ENCODE measurements around the gene ATXN10. TPM values are rescaled to one million over a fixed set of nuclear protein-coding genes. Genes with fewer than 3 reads are reported as not detected.

The ATXN10 gene
- total RNA-seq, 1 experiment from 2014 or later = 303 TPM

GRCh38 chr22:45698094-45698493 lies 26.5 kb downstream of the ATXN10 start:
- H4K20me1 ChIP-seq (ENCODE audit: insufficient read depth) = 0 out of 2 replicates have a peak, but pooled peaks cover 4% of the 10 kb centered on the region
- no TSS peak for BruUV-seq (replicated peaks)
- no peak for DNase-seq
- H3K9me3 ChIP-seq (ENCODE audit: insufficient read depth, low read depth) = no peaks in the 10 kb centered on the region
- intact Hi-C loops (cut with micrococcal nuclease; ENCODE audit: unreplicated experiment) = no loop called here
- H3F3A ChIP-seq (ENCODE audit: insufficient read depth, low read depth) = peaks cover 52% of the 10 kb centered on the region
- H3K27ac ChIP-seq = no peak overlapping the region
- CTCF ChIA-PET = no interaction called here
- POLR2A ChIA-PET (ENCODE audit: unreplicated experiment) = no interaction called here
- no peak overlapping the region for H3K4me2 ChIP-seq
- no peaks in the 10 kb centered on the region for H3K27me3 ChIP-seq (ENCODE audit: insufficient read depth, low read depth)
- H3K36me3 ChIP-seq (ENCODE audit: low read depth) = peaks cover 75% of the 10 kb centered on the region
- no peaks in the 10 kb centered on the region for H3K9me2 ChIP-seq (ENCODE audit: insufficient read depth)
- H3K4me1 ChIP-seq (replicated peaks; ENCODE audit: insufficient read depth) = peaks cover 11% of the 10 kb centered on the region
- peaks cover 78% of the 10 kb centered on the region for H3K79me2 ChIP-seq (ENCODE audit: low read depth)
- H2AFZ ChIP-seq = no peak overlapping the region
- TF ChIP-seq CTCF (conservative IDR thresholded peaks at IDR 0.05) (no peak), EZH2 (IDR thresholded peaks at IDR 0.05; ENCODE audit: low read depth) (no peak)
- no peak overlapping the region for H3K4me3 ChIP-seq

- TF ChIP-seq EZH2 (IDR thresholded peaks at IDR 0.05; ENCODE audit: low read depth) (no peak), CTCF (conservative IDR thresholded peaks at IDR 0.05) (no peak)
- 0 out of 2 replicates have a peak overlapping the region, but pooled peaks have one; percentile 5 for H3K27ac ChIP-seq
- intact Hi-C loops (cut with micrococcal nuclease; ENCODE audit: unreplicated experiment) = no loop called here
- H3K36me3 ChIP-seq (ENCODE audit: low read depth) = peaks cover 81% of the 10 kb centered on the region
- H3K79me2 ChIP-seq (ENCODE audit: low read depth) = peaks cover 80% of the 10 kb centered on the region
- no peaks in the 10 kb centered on the region; the same call in 1 of the 2 replicates for H3K4me1 ChIP-seq (replicated peaks; ENCODE audit: insufficient read depth)
- H3K4me2 ChIP-seq = no peak overlapping the region
- no TSS peak for BruUV-seq (replicated peaks)
- no peak overlapping the region for H2AFZ ChIP-seq
- ChIA-PET CTCF (no interaction called here), POLR2A (ENCODE audit: unreplicated experiment) (interaction anchor here (0.7 kb wide), 1 partner anchor 30 kb away, joined by 3 read pairs; no protein-coding TSS in a partner anchor)
- H3K27me3 ChIP-seq (ENCODE audit: insufficient read depth, low read depth) = no peaks in the 10 kb centered on the region
- 0 out of 2 replicates have a peak, but pooled peaks cover 4% of the 10 kb centered on the region for H4K20me1 ChIP-seq (ENCODE audit: insufficient read depth)
- no peaks in the 10 kb centered on the region for H3K9me2 ChIP-seq (ENCODE audit: insufficient read depth)
- H3K4me3 ChIP-seq = no peak overlapping the region
- DNase-seq = no peak
- peaks cover 37% of the 10 kb centered on the region for H3F3A ChIP-seq (ENCODE audit: insufficient read depth, low read depth)
- no peaks in the 10 kb centered on the region for H3K9me3 ChIP-seq (ENCODE audit: insufficient read depth, low read depth)
Measured at GRCh38 chr22:45702981-45703380, 31.3 kb downstream of the ATXN10 start.

GRCh38 chr22:45703758-45704157 lies 32.1 kb downstream of the ATXN10 start:
- DNase-seq = no peak

More at GRCh38 chr22:45703758-45704157, 32.1 kb downstream of the ATXN10 start:
- ChIA-PET POLR2A (ENCODE audit: unreplicated experiment) (interaction anchor here (0.7 kb wide), 1 partner anchor 30 kb away, joined by 3 read pairs; no protein-coding TSS in a partner anchor), CTCF (no interaction called here)
- H3K9me2 ChIP-seq (ENCODE audit: insufficient read depth) = no peaks in the 10 kb centered on the region
- TF ChIP-seq EZH2 (IDR thresholded peaks at IDR 0.05; ENCODE audit: low read depth) (no peak), CTCF (conservative IDR thresholded peaks at IDR 0.05) (no peak)
- H3K4me2 ChIP-seq = no peak overlapping the region
- no TSS peak for BruUV-seq (replicated peaks)
- peaks cover 2% of the 10 kb centered on the region for H3K4me1 ChIP-seq (replicated peaks; ENCODE audit: insufficient read depth)
- H2AFZ ChIP-seq = no peak overlapping the region
- peaks cover 81% of the 10 kb centered on the region for H3K36me3 ChIP-seq (ENCODE audit: low read depth)
- intact Hi-C loops (cut with micrococcal nuclease; ENCODE audit: unreplicated experiment) = no loop called here
- H3K9me3 ChIP-seq (ENCODE audit: insufficient read depth, low read depth) = no peaks in the 10 kb centered on the region
- no peaks in the 10 kb centered on the region for H3K27me3 ChIP-seq (ENCODE audit: insufficient read depth, low read depth)
- H3K4me3 ChIP-seq = no peak overlapping the region
- peaks cover 44% of the 10 kb centered on the region for H3F3A ChIP-seq (ENCODE audit: insufficient read depth, low read depth)
- H4K20me1 ChIP-seq (ENCODE audit: insufficient read depth) = no peaks in the 10 kb centered on the region
- H3K27ac ChIP-seq = no peak overlapping the region
- H3K79me2 ChIP-seq (ENCODE audit: low read depth) = peaks cover 80% of the 10 kb centered on the region

Measured in PC-9 (cell line).